GM12878 (cell line): ENCODE data around the gene OR1F1. TPM values are rescaled to one million over a fixed set of nuclear protein-coding genes. Genes with fewer than 3 reads are reported as not detected.

ENCODE experiments used
- ATAC-seq: fragments of 200-7000 bp; cut with Tn5 transposase; 3 replicates; pipeline ENCODE4 v1.9.1; 2020; ENCODE audit warnings: mild to moderate bottlenecking, moderate library complexity
- BruUV-seq: library from RNA; stranded (reverse); fragments of 400-500 nt; replicated peaks from 2 replicates; lab custom pipeline; 2021; lab: Mats Ljungman, UMichigan
- CTCF ChIA-PET: fragments of 300-600 bp; sonication (Branson Sonifier 250); formaldehyde crosslinking; extraction: SDS; loops from one replicate; lab custom pipeline; 2021; ENCODE audit warnings: inconsistent platforms; lab: Yijun Ruan, JAX
- POLR2A ChIA-PET: fragments of 350-600 bp; formaldehyde crosslinking; extraction: SDS; loops from one replicate; lab custom pipeline; 2021; ENCODE audit warnings: inconsistent platforms; lab: Charles Lee
- RAD21 ChIA-PET: fragments of 300-600 bp; sonication (Branson Sonifier 250); formaldehyde crosslinking; loops from one replicate; lab custom pipeline; 2023; ENCODE audit warnings: antibody characterized with exemption; ENCODE audit not compliant: unreplicated experiment; lab: Charles Lee
- SMC1A ChIA-PET: fragments of 300-600 bp; sonication (Branson Sonifier 250); formaldehyde crosslinking; loops from one replicate; lab custom pipeline; 2023; ENCODE audit not compliant: unreplicated experiment, uncharacterized antibody; lab: Charles Lee
- DNase-seq: peaks from one replicate; pipeline ENCODE4 v3.0.0-alpha.2; 2011; ENCODE audit warnings: low read depth, low spot score
- FAIRE-seq: peaks from 3 replicates; lab custom pipeline; 2011; peaks lifted over from hg19 to GRCh38; lab: Jason Lieb, UNC
- H2AFZ ChIP-seq: 2 replicates; pipeline ENCODE4 v1.6.0; 2011; ENCODE audit warnings: low read depth, low read length, control low read depth; ENCODE audit not compliant: control insufficient read depth
- H3K27ac ChIP-seq: 2 replicates; pipeline ENCODE4 v1.5.1; 2011; ENCODE audit warnings: control low read depth; ENCODE audit not compliant: control insufficient read depth, insufficient read depth
- H3K27me3 ChIP-seq, 2 experiments: replicated peaks in 1 of 2; 2 replicates each; pipeline versions ENCODE4 v1.6.0 to v1.6.1; 2011; ENCODE audit warnings: low read length in 1 of 2; ENCODE audit not compliant: control insufficient read depth in 2 of 2, insufficient read depth in 2 of 2
- H3K36me3 ChIP-seq, 2 experiments: 2 replicates each; pipeline ENCODE4 v1.5.1; 2011; ENCODE audit warnings: low read length in 1 of 2; ENCODE audit not compliant: control insufficient read depth in 2 of 2, insufficient read depth in 2 of 2
- H3K4me1 ChIP-seq: 2 replicates; pipeline ENCODE4 v1.6.1; 2011; ENCODE audit warnings: mild to moderate bottlenecking, low read length, moderate library complexity, mixed read lengths; ENCODE audit not compliant: control insufficient read depth, insufficient read depth
- H3K4me2 ChIP-seq: 2 replicates; pipeline ENCODE4 v1.6.0; 2011; ENCODE audit warnings: control low read depth; ENCODE audit not compliant: control insufficient read depth, insufficient read depth
- H3K4me3 ChIP-seq: fragments of 200-600 bp; sonication (generic); 2 replicates; pipeline ENCODE4 v1.5.1; 2016
- H3K79me2 ChIP-seq: 2 replicates; pipeline ENCODE4 v1.6.0; 2011; ENCODE audit warnings: low read length; ENCODE audit not compliant: control insufficient read depth, insufficient read depth
- H3K9ac ChIP-seq: 2 replicates; pipeline ENCODE4 v1.8.0; 2011; ENCODE audit warnings: low read length, control low read depth, mixed read lengths; ENCODE audit not compliant: control insufficient read depth, insufficient read depth
- H3K9me3 ChIP-seq: replicated peaks from 3 replicates; pipeline ENCODE4 v1.5.1; 2011; ENCODE audit warnings: mild to moderate bottlenecking, low read length; ENCODE audit not compliant: control insufficient read depth, insufficient read depth
- H4K20me1 ChIP-seq: 2 replicates; pipeline ENCODE4 v1.6.0; 2011; ENCODE audit not compliant: control insufficient read depth, insufficient read depth
- ASH2L ChIP-seq: fragments of 300-600, 200-600 bp; sonication (generic); IDR thresholded peaks from 2 replicates; pipeline ENCODE4 v1.6.1; 2017; ENCODE audit warnings: low read depth, mild to moderate bottlenecking, borderline replicate concordance
- ATF7 ChIP-seq: fragments of 450-650 bp; IDR thresholded peaks from 2 replicates; pipeline ENCODE4 v1.6.1; 2016; ENCODE audit warnings: low read depth, mild to moderate bottlenecking
- BHLHE40 ChIP-seq, 2 experiments: fragments of 450-650 bp in 1 of 2; IDR thresholded peaks; 2 replicates each; pipeline ENCODE4 v1.6.1; 2011 to 2017; ENCODE audit warnings: low read depth in 2 of 2, borderline replicate concordance in 1 of 2, improper control_type of control experiment in 1 of 2, low read length in 1 of 2, mild to moderate bottlenecking in 1 of 2
- CBX3 ChIP-seq: fragments of 200-600 bp; sonication (generic); IDR thresholded peaks from 2 replicates; pipeline ENCODE4 v1.6.1; 2016; ENCODE audit warnings: low read depth, borderline replicate concordance
- CBX5 ChIP-seq: sonication (generic); IDR thresholded peaks from 2 replicates; pipeline ENCODE4 v1.6.1; 2016; ENCODE audit warnings: low read depth, moderate library complexity, mild to moderate bottlenecking, inconsistent platforms
- CREM ChIP-seq: IDR thresholded peaks from 2 replicates; pipeline ENCODE4 v1.6.1; 2014; ENCODE audit warnings: antibody characterized with exemption, low read depth
- GATAD2B ChIP-seq: fragments of 450-650 bp; conservative IDR thresholded peaks from 2 replicates; pipeline ENCODE4 v1.6.1; 2017; ENCODE audit warnings: low read depth, mild to moderate bottlenecking, moderate library complexity
- HCFC1 ChIP-seq: fragments of 150-350 bp; IDR thresholded peaks from 2 replicates; pipeline ENCODE4 v1.6.1; 2014; ENCODE audit warnings: low read length
- NR2C1 ChIP-seq: fragments of 450-650 bp; IDR thresholded peaks from 2 replicates; pipeline ENCODE4 v1.6.1; 2017; ENCODE audit warnings: antibody characterized with exemption, mild to moderate bottlenecking, moderate library complexity
- NR2F1 ChIP-seq: fragments of 450-650 bp; conservative IDR thresholded peaks from 2 replicates; pipeline ENCODE4 v1.6.1; 2017; ENCODE audit warnings: mild to moderate bottlenecking
- PML ChIP-seq: IDR thresholded peaks from 2 replicates; pipeline ENCODE4 v1.6.1; 2012; ENCODE audit warnings: low read length, inconsistent platforms
- WGBS: methylation state at CpG from one replicate; pipeline ENCODE4 v1.1.6; 2016; ENCODE audit warnings: low lambda C conversion rate; ENCODE audit not compliant: insufficient replicate concordance, insufficient coverage; ENCODE audit errors: missing lambda C conversion rate; 5-methylcytosine and 5-hydroxymethylcytosine counted together
- in situ Hi-C: fragments of 300-500 bp; cut with MboI; formaldehyde crosslinking; loops from 9 replicates; pipeline ENCODE4 v1.14.3; 2018; ENCODE audit warnings: mixed read lengths
- intact Hi-C: fragments of 100-400 bp; cut with micrococcal nuclease; formaldehyde crosslinking; loops from one replicate; pipeline ENCODE4 v1.14.2; 2022; ENCODE audit not compliant: unreplicated experiment
- polyA plus RNA-seq, 11 experiments: library from polyadenylated mRNA; depleted of rRNA in 4 of 11; unstranded in 6 of 11; stranded (reverse) in 5 of 11; fragments of >200 nt; fragmentation: Nextera tagmentation in 4 of 11; fragmentation: Illumina TruSeq in 1 of 11; extraction: Ambion mirVana in 4 of 11; extraction: Trizol in 1 of 11; gene quantifications; 1 replicate in 1 of 11; 2 replicates in 10 of 11; pipeline versions ENCODE4 v1.2.1 to v1.2.3, GENCODE V29; 2011 to 2016; ENCODE audit warnings: inconsistent platforms in 2 of 11, missing spikeins in 2 of 11, low read depth in 1 of 11
- total RNA-seq, 4 experiments: library from RNA; depleted of rRNA in 3 of 4; stranded (reverse); fragments of >200 nt in 3 of 4; fragmentation: Illumina TruSeq in 1 of 4; extraction: Trizol in 1 of 4; gene quantifications; 2 replicates each; pipeline versions ENCODE4 v1.2.1 to v1.2.3, GENCODE V29; 2013 to 2021
- TF ChIP-seq, protein P1 (sequence below): fragments of 450-650 bp; IDR thresholded peaks from 2 replicates; pipeline ENCODE4 v1.6.1; 2017; ENCODE audit warnings: mild to moderate bottlenecking, moderate library complexity
- TF ChIP-seq, protein P2 (sequence below), 3 experiments: IDR thresholded peaks in 2 of 3; conservative IDR thresholded peaks in 1 of 3; 2 replicates each; pipeline ENCODE4 v1.5.1; 2011; ENCODE audit warnings: low read depth in 3 of 3, low read length in 3 of 3, mild to moderate bottlenecking in 3 of 3, control low read depth in 2 of 3, moderate library complexity in 2 of 3, inconsistent platforms in 1 of 3, mixed read lengths in 1 of 3; ENCODE audit not compliant: control insufficient read depth in 2 of 3, insufficient read depth in 1 of 3; ENCODE audit errors: extremely low read depth in 1 of 3
- TF ChIP-seq, protein P3 (sequence below): fragments of 450-650 bp; IDR thresholded peaks from 2 replicates; pipeline ENCODE4 v1.6.1; 2017; ENCODE audit warnings: mild to moderate bottlenecking, moderate library complexity

OR1F1 gene
- total and polyA plus RNA-seq, 10 of the 15 experiments (the other 5 are each of a cell fraction or from before 2014, with no cell fraction given): 0.10 to 0.14 (median 0.12) TPM; not detected in 7

DNA sequence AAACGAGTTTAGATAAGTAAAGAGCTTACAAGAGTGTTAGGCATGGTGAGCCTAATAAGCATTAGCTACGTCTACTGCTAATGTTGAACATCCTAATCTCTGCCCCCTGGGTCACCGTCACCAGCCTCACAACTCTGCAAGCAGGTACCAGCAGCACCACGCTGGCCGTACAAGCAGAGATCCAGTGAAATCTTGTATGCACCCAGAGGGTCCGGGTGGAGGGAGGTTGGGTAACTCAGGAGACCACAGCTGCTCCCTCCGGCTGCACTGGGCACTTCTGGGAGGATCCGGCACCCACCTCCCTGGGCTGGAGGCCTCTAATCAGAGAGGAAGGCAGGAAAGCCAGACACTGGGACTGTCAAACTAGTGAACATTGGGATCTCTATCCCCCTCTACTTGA, 8.4 kb upstream of the OR1F1 start (continued):
- TF ChIP-seq, protein P1, sequence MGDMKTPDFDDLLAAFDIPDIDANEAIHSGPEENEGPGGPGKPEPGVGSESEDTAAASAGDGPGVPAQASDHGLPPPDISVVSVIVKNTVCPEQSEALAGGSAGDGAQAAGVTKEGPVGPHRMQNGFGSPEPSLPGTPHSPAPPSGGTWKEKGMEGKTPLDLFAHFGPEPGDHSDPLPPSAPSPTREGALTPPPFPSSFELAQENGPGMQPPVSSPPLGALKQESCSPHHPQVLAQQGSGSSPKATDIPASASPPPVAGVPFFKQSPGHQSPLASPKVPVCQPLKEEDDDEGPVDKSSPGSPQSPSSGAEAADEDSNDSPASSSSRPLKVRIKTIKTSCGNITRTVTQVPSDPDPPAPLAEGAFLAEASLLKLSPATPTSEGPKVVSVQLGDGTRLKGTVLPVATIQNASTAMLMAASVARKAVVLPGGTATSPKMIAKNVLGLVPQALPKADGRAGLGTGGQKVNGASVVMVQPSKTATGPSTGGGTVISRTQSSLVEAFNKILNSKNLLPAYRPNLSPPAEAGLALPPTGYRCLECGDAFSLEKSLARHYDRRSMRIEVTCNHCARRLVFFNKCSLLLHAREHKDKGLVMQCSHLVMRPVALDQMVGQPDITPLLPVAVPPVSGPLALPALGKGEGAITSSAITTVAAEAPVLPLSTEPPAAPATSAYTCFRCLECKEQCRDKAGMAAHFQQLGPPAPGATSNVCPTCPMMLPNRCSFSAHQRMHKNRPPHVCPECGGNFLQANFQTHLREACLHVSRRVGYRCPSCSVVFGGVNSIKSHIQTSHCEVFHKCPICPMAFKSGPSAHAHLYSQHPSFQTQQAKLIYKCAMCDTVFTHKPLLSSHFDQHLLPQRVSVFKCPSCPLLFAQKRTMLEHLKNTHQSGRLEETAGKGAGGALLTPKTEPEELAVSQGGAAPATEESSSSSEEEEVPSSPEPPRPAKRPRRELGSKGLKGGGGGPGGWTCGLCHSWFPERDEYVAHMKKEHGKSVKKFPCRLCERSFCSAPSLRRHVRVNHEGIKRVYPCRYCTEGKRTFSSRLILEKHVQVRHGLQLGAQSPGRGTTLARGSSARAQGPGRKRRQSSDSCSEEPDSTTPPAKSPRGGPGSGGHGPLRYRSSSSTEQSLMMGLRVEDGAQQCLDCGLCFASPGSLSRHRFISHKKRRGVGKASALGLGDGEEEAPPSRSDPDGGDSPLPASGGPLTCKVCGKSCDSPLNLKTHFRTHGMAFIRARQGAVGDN: no peak
- no peak for TF ChIP-seq PML

DNA sequence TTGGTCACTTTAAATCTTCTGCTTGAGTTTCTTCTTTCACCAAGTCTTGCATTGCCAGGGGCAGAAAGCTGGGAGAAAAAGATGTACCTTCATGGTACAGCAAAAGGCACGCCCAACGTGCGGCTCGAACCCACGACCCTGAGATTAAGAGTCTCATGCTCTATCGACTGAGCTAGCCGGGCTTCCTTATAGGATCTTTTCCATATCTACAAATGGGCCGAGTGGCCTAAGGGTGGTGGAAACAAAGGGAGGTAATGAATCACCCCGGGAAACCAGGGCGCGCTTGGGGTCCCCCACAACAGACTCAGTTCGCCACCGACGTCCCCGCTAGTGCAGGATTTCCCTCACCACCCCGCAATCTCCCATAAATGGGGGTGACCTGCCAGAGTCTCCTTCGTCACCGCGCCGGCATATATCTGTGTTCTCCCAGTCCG, 7.5 kb upstream of the OR1F1 start:
- ATAC-seq (no peak), FAIRE-seq (no peak), DNase-seq (no peak)
- no peak overlapping the region for H3K4me3 ChIP-seq
- RAD21 ChIA-PET: no interaction called here
- H4K20me1 ChIP-seq: no peaks in the 10 kb centered on the region
- H3K4me1 ChIP-seq: peaks cover 10% of the 10 kb centered on the region; the same call in 1 of the 2 replicates
- no peaks in the 10 kb centered on the region; a peak in 2 of 4 replicates for H3K27me3 ChIP-seq
- H2AFZ ChIP-seq: no peak overlapping the region
- H3K27ac ChIP-seq: no peak overlapping the region
- in situ Hi-C loops (no loop called here), intact Hi-C loops (no loop called here)
- H3K4me2 ChIP-seq: no peak overlapping the region
- H3K36me3 ChIP-seq: no peaks in the 10 kb centered on the region
- H3K9me3 ChIP-seq: no peaks in the 10 kb centered on the region
- WGBS: 41% methylated on average over 21 of the region's 21 CpGs
- CTCF ChIA-PET: interaction anchor here (0.6 kb wide), 1 partner anchor 150 kb away, joined by 3 read pairs; no protein-coding TSS in a partner anchor
- BruUV-seq: no TSS peak
- no peaks in the 10 kb centered on the region for H3K79me2 ChIP-seq
- no peak overlapping the region for H3K9ac ChIP-seq
- POLR2A ChIA-PET: no interaction called here
- SMC1A ChIA-PET: no interaction called here
- no peak for TF ChIP-seq NR2C1
- TF ChIP-seq ASH2L: no peak
- no peak for TF ChIP-seq BHLHE40 (IDR thresholded peaks at IDR 0.05; ENCODE audit: borderline replicate concordance in 1 of 2, low read depth in 2 of 2, low read length in 1 of 2)
- no peak for TF ChIP-seq CBX3
- TF ChIP-seq, protein P2, sequence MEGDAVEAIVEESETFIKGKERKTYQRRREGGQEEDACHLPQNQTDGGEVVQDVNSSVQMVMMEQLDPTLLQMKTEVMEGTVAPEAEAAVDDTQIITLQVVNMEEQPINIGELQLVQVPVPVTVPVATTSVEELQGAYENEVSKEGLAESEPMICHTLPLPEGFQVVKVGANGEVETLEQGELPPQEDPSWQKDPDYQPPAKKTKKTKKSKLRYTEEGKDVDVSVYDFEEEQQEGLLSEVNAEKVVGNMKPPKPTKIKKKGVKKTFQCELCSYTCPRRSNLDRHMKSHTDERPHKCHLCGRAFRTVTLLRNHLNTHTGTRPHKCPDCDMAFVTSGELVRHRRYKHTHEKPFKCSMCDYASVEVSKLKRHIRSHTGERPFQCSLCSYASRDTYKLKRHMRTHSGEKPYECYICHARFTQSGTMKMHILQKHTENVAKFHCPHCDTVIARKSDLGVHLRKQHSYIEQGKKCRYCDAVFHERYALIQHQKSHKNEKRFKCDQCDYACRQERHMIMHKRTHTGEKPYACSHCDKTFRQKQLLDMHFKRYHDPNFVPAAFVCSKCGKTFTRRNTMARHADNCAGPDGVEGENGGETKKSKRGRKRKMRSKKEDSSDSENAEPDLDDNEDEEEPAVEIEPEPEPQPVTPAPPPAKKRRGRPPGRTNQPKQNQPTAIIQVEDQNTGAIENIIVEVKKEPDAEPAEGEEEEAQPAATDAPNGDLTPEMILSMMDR (IDR thresholded peaks at IDR 0.05 in 2 of 3, conservative IDR thresholded peaks at IDR 0.05 in 1 of 3; ENCODE audit: control insufficient read depth in 2 of 3, extremely low read depth in 1 of 3, insufficient read depth in 1 of 3, low read depth in 3 of 3, low read length in 3 of 3): no peak
- no peak for TF ChIP-seq ATF7
- TF ChIP-seq, protein P3, sequence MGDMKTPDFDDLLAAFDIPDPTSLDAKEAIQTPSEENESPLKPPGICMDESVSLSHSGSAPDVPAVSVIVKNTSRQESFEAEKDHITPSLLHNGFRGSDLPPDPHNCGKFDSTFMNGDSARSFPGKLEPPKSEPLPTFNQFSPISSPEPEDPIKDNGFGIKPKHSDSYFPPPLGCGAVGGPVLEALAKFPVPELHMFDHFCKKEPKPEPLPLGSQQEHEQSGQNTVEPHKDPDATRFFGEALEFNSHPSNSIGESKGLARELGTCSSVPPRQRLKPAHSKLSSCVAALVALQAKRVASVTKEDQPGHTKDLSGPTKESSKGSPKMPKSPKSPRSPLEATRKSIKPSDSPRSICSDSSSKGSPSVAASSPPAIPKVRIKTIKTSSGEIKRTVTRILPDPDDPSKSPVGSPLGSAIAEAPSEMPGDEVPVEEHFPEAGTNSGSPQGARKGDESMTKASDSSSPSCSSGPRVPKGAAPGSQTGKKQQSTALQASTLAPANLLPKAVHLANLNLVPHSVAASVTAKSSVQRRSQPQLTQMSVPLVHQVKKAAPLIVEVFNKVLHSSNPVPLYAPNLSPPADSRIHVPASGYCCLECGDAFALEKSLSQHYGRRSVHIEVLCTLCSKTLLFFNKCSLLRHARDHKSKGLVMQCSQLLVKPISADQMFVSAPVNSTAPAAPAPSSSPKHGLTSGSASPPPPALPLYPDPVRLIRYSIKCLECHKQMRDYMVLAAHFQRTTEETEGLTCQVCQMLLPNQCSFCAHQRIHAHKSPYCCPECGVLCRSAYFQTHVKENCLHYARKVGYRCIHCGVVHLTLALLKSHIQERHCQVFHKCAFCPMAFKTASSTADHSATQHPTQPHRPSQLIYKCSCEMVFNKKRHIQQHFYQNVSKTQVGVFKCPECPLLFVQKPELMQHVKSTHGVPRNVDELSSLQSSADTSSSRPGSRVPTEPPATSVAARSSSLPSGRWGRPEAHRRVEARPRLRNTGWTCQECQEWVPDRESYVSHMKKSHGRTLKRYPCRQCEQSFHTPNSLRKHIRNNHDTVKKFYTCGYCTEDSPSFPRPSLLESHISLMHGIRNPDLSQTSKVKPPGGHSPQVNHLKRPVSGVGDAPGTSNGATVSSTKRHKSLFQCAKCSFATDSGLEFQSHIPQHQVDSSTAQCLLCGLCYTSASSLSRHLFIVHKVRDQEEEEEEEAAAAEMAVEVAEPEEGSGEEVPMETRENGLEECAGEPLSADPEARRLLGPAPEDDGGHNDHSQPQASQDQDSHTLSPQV: no peak
- TF ChIP-seq HCFC1: no peak
- no peak for TF ChIP-seq CBX5
- TF ChIP-seq NR2F1: no peak
- TF ChIP-seq GATAD2B: no peak
- no peak for TF ChIP-seq CREM
